ENCODE measurements around the gene CXADR.

DNA sequence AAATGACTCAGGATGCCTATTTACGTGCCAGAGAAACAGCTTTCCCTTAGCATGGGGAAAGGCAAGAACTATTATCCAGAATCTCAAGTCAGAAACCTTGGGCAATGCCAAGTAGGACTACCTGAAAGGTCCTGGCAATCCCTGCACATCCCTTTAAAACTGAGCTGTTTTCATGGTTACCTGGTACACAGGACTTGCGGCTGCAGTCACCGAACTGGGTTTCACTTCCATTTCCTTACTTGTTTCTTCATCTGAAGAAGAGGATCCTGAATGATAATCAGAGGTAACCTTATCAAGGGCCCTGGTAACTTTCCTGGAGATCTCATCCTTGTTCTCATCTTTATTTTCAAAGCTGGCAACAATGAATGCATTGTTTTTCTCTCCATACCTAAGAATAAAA, 85.6 kb downstream of the CXADR start:
- TF ChIP-seq JUND (IDR thresholded peaks at IDR 0.05), result no peak
- TF ChIP-seq, protein P1, sequence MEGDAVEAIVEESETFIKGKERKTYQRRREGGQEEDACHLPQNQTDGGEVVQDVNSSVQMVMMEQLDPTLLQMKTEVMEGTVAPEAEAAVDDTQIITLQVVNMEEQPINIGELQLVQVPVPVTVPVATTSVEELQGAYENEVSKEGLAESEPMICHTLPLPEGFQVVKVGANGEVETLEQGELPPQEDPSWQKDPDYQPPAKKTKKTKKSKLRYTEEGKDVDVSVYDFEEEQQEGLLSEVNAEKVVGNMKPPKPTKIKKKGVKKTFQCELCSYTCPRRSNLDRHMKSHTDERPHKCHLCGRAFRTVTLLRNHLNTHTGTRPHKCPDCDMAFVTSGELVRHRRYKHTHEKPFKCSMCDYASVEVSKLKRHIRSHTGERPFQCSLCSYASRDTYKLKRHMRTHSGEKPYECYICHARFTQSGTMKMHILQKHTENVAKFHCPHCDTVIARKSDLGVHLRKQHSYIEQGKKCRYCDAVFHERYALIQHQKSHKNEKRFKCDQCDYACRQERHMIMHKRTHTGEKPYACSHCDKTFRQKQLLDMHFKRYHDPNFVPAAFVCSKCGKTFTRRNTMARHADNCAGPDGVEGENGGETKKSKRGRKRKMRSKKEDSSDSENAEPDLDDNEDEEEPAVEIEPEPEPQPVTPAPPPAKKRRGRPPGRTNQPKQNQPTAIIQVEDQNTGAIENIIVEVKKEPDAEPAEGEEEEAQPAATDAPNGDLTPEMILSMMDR (IDR thresholded peaks at IDR 0.05; ENCODE audit: low read depth, low read length, missing input control), result no peak
- no peak for TF ChIP-seq GABPA (IDR thresholded peaks at IDR 0.05 in 1 of 2, conservative IDR thresholded peaks at IDR 0.05 in 1 of 2)
- TF ChIP-seq, protein P2, sequence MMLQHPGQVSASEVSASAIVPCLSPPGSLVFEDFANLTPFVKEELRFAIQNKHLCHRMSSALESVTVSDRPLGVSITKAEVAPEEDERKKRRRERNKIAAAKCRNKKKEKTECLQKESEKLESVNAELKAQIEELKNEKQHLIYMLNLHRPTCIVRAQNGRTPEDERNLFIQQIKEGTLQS (IDR thresholded peaks at IDR 0.05), result no peak
- TF ChIP-seq, protein P3, sequence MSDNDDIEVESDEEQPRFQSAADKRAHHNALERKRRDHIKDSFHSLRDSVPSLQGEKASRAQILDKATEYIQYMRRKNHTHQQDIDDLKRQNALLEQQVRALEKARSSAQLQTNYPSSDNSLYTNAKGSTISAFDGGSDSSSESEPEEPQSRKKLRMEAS (IDR thresholded peaks at IDR 0.05), result no peak
- TF ChIP-seq, protein P4, sequence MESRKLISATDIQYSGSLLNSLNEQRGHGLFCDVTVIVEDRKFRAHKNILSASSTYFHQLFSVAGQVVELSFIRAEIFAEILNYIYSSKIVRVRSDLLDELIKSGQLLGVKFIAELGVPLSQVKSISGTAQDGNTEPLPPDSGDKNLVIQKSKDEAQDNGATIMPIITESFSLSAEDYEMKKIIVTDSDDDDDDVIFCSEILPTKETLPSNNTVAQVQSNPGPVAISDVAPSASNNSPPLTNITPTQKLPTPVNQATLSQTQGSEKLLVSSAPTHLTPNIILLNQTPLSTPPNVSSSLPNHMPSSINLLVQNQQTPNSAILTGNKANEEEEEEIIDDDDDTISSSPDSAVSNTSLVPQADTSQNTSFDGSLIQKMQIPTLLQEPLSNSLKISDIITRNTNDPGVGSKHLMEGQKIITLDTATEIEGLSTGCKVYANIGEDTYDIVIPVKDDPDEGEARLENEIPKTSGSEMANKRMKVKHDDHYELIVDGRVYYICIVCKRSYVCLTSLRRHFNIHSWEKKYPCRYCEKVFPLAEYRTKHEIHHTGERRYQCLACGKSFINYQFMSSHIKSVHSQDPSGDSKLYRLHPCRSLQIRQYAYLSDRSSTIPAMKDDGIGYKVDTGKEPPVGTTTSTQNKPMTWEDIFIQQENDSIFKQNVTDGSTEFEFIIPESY (IDR thresholded peaks at IDR 0.05), result no peak
- TF ChIP-seq, protein P5, sequence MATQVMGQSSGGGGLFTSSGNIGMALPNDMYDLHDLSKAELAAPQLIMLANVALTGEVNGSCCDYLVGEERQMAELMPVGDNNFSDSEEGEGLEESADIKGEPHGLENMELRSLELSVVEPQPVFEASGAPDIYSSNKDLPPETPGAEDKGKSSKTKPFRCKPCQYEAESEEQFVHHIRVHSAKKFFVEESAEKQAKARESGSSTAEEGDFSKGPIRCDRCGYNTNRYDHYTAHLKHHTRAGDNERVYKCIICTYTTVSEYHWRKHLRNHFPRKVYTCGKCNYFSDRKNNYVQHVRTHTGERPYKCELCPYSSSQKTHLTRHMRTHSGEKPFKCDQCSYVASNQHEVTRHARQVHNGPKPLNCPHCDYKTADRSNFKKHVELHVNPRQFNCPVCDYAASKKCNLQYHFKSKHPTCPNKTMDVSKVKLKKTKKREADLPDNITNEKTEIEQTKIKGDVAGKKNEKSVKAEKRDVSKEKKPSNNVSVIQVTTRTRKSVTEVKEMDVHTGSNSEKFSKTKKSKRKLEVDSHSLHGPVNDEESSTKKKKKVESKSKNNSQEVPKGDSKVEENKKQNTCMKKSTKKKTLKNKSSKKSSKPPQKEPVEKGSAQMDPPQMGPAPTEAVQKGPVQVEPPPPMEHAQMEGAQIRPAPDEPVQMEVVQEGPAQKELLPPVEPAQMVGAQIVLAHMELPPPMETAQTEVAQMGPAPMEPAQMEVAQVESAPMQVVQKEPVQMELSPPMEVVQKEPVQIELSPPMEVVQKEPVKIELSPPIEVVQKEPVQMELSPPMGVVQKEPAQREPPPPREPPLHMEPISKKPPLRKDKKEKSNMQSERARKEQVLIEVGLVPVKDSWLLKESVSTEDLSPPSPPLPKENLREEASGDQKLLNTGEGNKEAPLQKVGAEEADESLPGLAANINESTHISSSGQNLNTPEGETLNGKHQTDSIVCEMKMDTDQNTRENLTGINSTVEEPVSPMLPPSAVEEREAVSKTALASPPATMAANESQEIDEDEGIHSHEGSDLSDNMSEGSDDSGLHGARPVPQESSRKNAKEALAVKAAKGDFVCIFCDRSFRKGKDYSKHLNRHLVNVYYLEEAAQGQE (IDR thresholded peaks at IDR 0.05), result no peak
- TF ChIP-seq NR2F2 (IDR thresholded peaks at IDR 0.05), result no peak
- TF ChIP-seq YY1 (IDR thresholded peaks at IDR 0.05), result no peak
